Inflammatory macrophage treated with lipopolysaccharide for 1 hour (primary cell): ENCODE data around the gene SPI1.
"Not testable (repeated sequence)": the region's sequence is repeated elsewhere in the genome, so short reads cannot be mapped to it uniquely, and the experiment has no call there.

Experiments used
- DNase-seq, 2 donors: peaks; one replicate each; pipeline ENCODE4 v3.0.0-alpha.2; 2020 to 2022

Gene SPI1

GRCh38 chr11:47337229-47337924 is 41.0 kb downstream of the SPI1 start:
- no peak for DNase-seq

- no peak for DNase-seq
Observed at GRCh38 chr11:47336595-47336994, 41.8 kb downstream of the SPI1 start.

DNA sequence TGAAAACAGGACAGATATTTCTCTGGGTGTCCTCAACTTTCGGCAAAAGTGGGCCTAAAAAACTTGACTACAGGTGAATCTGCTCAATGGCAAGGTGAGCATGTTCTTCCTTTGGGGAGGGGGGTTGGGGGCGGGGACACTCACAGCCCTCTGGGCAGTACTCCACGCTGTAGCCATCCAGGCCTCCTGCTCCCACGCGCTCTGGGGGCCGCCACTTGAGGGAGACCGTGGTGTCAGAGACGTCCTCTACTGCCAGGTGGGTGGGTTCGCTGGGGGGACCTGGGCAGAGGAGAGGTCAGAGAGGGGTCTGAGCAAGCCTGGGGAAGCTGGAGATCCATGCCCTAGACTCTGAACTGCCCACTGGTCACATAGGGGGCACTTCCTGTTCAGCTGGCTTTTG is 42.6 kb downstream of the SPI1 start:
- DNase-seq, result no peak

DNA sequence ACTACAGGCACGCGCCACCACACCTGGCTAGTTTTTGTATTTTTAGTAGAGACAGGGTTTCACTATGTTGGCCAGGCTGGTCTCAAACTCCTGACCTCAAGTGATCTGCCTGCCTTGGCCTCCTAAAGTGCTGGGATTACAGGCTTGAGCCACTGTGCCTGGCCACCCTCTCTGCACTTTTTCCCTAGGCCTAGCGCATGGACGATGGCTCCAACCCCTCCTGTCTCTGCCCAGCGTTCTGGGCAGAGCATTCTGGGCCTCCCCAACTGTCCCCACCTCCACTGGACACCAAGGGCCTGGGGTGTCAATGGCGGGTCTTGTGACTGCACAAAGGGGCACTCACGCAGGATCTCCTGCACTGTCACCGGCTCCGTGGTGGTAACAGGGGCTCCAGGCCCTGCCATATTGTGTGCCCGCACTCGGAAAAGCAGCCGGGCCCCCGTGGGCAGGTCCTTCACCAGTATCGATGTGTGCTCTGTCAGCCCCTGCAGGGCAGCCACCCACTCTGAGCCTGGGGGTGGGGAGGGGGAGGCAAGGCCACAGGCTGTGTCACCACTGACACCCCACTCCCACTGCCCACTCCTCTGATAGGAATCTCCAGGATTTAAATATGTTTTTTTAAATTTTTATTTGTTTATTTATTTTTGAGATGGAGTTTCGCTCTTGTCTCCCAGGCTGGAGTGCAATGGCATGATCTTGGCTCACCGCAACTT is 43.5 kb downstream of the SPI1 start:
- DNase-seq, result not testable (repeated sequence)

DNA sequence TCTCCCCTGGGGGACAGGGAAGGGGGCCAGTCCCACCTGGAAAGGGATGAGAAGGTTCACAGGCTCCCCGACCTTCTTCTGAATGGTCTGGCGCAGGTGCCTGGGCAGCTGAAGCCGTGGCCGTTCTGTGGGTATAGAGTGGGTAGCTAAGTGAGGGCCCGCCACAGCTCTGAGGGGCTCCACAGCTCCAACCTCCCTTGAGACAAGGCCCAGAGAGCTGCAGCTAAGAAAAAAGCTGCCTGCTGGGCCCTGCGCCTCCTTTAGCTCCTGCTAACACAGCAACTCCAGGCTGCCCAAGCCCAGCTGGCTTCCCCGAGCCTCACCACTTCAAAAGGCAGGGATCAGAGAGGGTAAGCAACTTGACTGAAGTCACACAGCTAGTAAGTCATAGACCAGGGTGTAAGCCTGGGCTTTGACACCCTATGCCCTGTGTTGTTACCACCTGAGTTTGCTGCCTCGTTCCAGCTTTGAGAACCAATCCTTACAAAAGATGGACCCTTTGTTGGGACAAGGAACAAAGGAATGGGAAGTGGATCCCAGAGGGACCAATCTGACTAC is 44.4 kb downstream of the SPI1 start:
- no peak for DNase-seq

DNA sequence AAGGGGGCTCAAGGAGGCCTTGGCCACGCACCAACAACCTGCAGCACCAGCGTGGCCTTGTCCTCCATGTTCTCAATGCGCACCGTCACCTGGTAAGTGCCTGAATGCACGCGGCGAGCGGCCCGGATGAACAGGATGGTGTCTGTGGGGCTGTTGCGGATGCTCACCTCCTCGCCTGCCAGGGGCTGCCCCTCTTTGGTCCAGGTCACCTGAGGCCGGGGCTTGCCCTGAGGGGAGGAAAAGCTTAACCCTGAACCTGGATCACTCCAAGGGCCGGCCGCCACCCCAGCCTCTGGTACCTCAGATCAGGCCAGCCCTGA is 44.9 kb downstream of the SPI1 start:
- DNase-seq, result no peak

DNA sequence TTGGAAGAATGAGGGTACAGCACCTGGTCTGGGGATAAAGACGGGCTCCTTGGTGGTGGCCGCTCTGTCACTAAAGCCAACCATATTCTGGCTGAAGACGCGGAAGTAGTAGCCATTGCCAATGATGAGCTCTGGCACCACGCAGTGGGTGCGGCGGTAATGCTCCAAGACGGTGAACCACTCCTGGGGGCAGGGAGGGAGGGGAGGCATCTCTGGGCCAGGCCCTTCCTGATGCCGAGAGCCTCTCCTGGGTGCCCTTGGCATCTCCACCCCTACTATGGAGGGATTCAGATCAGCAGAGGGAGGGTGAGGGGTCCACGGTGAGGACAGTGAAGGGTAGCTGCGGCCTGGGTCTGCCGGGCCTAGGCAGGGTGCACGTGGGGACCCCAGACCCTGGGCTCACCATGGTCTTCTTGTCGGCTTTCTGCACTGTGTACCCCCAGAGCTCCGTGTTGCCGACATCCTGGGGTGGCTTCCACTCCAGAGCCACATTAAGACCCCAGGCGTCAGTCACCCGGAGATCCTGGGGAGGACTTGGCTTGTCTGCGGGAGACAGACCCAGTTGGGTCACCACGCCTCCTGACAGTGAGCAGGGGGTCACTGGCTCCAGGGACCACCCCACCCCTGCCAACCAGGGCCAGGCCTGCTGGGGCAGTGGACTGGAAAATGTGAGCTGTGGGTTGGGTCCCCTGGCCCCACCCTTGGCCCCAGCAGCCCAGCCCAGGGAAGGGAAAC is 45.4 kb downstream of the SPI1 start:
- no peak for DNase-seq

DNA sequence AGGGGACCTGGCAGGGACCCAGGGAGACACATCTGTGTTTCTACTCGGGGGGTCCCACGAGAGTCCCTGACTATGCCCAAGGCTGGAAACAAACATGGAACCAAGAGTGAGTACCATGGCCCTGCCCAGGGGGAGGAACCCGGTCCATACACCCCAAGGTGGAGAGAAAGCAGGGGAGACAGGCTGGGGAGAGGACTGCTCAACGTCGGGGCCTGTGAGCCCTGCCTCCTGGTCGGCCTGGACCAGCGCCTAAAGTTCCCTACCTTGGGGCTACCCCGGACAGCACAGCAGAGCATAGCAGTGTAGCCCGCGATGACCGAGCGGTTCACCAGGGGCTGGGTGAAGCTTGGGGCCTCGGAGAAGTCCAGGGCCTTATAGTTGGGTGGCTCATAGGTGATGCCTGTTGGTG is 46.0 kb downstream of the SPI1 start:
- DNase-seq, result no peak

GRCh38 chr11:47331454-47332302 is 46.7 kb downstream of the SPI1 start:
- no peak for DNase-seq

GRCh38 chr11:47329987-47330931 is 48.1 kb downstream of the SPI1 start:
- no peak for DNase-seq

GRCh38 chr11:47329431-47329986 is 48.8 kb downstream of the SPI1 start:
- DNase-seq, result no peak

DNA sequence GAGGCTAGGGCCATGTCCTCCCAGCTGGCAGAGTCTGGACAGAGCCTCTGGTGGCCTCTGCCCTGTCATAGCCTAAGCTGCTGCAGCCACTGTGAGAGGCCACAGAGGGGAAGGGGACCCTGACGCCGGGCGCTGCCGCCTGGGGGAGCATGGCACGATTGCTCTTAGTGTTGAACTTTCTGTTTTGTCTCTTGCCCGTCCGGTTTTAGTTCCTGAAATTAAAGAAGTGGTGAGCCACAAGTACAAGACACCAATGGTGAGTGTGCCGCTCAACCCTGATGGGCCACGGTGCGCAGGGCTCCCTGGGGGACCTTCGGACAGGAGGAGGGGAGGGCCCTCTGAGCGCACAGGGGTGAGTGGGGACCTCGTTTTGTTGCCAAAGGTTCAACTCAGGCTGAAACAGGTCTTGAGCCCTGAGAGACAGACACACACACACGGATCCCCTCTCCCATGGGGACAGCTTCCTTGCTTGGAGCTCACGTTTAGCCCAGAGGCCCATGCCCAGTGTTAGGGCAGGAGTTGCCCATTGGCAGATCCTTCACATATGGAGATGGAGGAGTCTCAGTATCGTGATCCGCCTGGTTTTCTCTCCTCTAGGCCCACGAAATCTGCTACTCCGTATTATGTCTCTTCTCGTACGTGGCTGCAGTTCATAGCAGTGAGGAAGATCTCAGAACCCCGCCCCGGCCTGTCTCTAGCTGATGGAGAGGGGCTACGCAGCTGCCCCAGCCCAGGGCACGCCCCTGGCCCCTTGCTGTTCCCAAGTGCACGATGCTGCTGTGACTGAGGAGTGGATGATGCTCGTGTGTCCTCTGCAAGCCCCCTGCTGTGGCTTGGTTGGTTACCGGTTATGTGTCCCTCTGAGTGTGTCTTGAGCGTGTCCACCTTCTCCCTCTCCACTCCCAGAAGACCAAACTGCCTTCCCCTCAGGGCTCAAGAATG is 49.6 kb downstream of the SPI1 start:
- peak in 1 of 2 donors; percentile 15 for DNase-seq

GRCh38 chr11:47327949-47328348 is 50.4 kb downstream of the SPI1 start:
- no peak for DNase-seq

DNA sequence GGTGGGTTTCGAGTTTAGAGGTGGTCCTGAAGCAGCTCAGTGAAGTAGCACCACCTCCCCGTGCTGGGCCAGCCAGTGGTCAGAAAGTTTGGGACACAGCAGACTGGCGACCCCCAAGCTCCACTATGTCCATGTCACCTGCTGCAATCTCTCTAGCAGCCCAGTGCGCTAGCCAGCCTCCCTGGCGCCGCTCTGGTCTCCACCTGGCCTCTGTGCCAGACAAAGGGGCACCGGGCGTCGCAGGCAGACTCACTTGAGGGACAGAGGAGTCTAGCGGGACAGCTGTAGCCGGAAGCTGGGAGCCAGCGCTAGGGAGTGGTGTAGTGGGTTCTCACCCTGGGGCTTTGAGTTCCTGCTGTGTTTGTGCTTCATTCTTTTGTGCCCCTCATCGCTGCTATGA is 51.3 kb downstream of the SPI1 start:
- no peak for DNase-seq

DNA sequence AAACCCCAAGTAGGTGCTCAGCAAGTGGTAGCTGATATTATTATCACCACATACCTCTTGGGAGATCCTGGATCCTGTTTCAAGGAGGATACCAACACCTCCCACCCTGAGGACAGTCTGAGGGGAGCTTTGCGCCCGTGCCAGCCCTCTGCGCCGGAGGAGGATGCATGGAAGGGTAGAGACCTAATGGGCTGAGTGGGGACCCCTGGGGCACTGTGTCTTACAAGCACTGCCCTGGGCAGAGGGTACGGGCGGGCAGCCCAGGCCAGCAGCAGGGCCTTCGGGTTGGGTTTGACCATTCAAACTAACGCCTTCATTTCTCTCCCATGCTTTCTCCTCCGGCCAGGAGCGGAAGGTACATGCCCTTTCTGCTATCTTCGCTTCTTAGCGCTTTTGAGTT is 52.1 kb downstream of the SPI1 start:
- DNase-seq, result no peak

- DNase-seq, result no peak
Observed at GRCh38 chr11:47325271-47326041, 52.9 kb downstream of the SPI1 start.

DNA sequence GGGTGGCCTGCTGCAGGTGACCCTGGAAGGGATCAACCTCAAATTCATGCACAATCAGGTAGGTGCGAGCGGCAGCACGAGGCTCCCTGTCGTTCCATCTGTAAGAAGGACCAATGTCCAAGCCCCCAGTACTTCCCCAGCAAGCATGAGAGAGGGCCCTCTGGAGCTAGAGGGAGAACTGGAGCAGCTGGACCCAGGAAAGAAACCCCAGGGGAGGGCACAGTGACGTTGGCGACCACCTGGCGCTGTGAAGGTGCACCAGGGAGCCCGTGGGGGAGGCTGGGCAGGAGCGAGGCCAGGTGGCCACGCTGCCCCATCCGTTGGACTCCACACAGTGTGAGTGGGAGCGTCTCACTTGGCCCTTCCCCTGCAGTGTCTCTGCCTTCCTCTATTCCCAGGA is 53.8 kb downstream of the SPI1 start:
- no peak for DNase-seq

- no peak for DNase-seq
Observed at GRCh38 chr11:47318166-47318565, 60.2 kb downstream of the SPI1 start.
